Adipocyte (in vitro differentiated cells): ENCODE data around the gene PSMD1.
"Not testable (repeated sequence)": the region's sequence is repeated elsewhere in the genome, so short reads cannot be mapped to it uniquely, and the experiment has no call there.

Experiments
- DNase-seq: peaks from one replicate; pipeline ENCODE4 v3.0.0-alpha.2; 2015; ENCODE audit warnings: low read depth
- H3K27me3 ChIP-seq: replicated peaks from 2 replicates; pipeline ENCODE4 v1.7.0; 2013; ENCODE audit warnings: mild to moderate bottlenecking, low read length, moderate library complexity; ENCODE audit not compliant: control insufficient read depth, insufficient read depth
- H3K36me3 ChIP-seq: 2 replicates; pipeline ENCODE4 v1.7.0; 2013; ENCODE audit warnings: low read length, mild to moderate bottlenecking, moderate library complexity; ENCODE audit not compliant: control insufficient read depth, insufficient read depth, severe bottlenecking
- H3K4me1 ChIP-seq: 2 replicates; pipeline ENCODE4 v1.7.0; 2013; ENCODE audit warnings: mild to moderate bottlenecking, low read length, moderate library complexity; ENCODE audit not compliant: control insufficient read depth, insufficient read depth
- H3K4me3 ChIP-seq: 2 replicates; pipeline ENCODE4 v1.7.0; 2013; ENCODE audit warnings: mild to moderate bottlenecking, low read length, moderate library complexity
- H3K9ac ChIP-seq: 2 replicates; pipeline ENCODE4 v1.7.0; 2013; ENCODE audit warnings: mild to moderate bottlenecking, low read length, moderate library complexity
- H3K9me3 ChIP-seq: 2 replicates; pipeline ENCODE4 v1.7.0; 2013; ENCODE audit warnings: mild to moderate bottlenecking, low read length, moderate library complexity; ENCODE audit not compliant: control insufficient read depth

The PSMD1 gene

DNA sequence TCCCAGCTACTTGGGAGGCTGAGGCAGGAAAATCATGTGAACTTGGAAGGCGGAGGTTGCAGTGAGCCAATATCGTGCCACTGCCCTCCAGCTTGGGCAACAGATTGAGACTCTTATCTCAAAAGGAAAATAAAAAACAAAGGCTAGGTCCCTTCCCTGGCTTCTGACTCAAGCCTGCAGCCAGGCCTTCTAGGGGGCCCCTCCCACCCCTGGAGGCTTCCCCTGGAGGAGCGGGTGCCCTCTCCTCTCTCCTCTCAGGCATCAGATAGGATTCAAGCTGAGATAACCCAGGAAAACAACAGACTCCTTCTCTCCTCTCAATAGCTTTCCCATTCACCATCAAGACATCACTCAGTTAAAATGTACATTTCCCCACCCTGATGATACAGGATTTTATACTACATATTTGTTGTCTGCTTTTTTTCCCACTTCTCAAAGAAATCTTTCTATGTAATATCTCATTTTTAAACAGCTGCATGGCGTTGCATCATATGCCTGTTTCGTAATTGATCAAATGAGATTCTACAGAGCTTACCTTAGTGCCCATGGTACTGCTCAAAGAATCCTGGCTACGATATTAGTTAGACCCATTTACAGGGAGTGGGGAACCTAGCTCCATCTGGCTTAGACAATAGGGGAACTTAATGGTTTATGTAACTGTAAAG, 40.0 kb upstream of the PSMD1 start:
- H3K9ac ChIP-seq = no peak overlapping the region
- peak; percentile 54 for DNase-seq
- H3K4me1 ChIP-seq = no peaks in the 10 kb centered on the region
- H3K9me3 ChIP-seq = peaks cover 6% of the 10 kb centered on the region
- peaks cover 50% of the 10 kb centered on the region for H3K27me3 ChIP-seq
- no peaks in the 10 kb centered on the region for H3K36me3 ChIP-seq
- H3K4me3 ChIP-seq = no peak overlapping the region

DNA sequence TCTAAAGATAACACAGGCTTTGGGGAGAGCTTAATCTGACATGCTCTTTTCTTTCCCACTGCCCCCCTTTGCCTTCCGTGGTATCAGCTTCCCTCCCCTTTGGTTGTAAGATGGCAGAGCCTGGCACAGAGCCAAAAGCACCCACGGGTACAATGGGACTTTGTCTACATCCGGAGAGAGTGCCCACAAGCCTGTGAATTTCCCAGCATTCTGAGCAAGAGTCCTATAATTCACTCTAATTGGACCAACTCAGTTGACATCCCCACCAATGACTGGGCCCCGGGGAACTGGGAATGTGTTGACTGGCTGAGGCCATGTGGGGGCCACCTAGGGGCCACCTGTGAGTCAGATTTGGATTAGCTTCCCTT, 39.5 kb upstream of the PSMD1 start:
- H3K9me3 ChIP-seq = peaks cover 6% of the 10 kb centered on the region
- no peak for DNase-seq
- H3K36me3 ChIP-seq = no peaks in the 10 kb centered on the region
- no peak overlapping the region for H3K4me3 ChIP-seq
- H3K27me3 ChIP-seq = peaks cover 45% of the 10 kb centered on the region
- no peak overlapping the region for H3K9ac ChIP-seq
- H3K4me1 ChIP-seq = no peaks in the 10 kb centered on the region

DNA sequence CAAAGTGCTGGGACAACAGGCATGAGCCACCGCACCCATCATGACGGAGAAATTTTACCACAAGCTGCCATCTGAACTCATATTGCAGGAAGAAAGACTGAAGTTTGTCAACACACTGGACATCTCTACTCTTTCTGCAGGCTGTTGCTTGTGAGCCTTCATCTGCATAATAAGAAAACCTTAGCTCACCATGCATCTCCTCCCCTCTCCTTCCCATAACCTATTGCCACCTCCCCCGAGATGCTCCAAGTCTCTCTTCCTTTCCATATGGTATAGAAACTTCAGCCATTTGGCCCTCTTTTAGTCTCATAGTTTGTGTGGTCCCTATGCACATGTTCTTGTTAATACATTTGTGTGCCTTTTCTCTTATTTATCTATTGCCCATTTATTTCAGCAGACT, 38.5 kb upstream of the PSMD1 start:
- H3K27me3 ChIP-seq = peaks cover 36% of the 10 kb centered on the region
- no peak for DNase-seq
- H3K36me3 ChIP-seq = no peaks in the 10 kb centered on the region
- H3K4me3 ChIP-seq = no peak overlapping the region
- H3K9ac ChIP-seq = no peak overlapping the region
- no peaks in the 10 kb centered on the region for H3K4me1 ChIP-seq
- H3K9me3 ChIP-seq = peaks cover 6% of the 10 kb centered on the region

DNA sequence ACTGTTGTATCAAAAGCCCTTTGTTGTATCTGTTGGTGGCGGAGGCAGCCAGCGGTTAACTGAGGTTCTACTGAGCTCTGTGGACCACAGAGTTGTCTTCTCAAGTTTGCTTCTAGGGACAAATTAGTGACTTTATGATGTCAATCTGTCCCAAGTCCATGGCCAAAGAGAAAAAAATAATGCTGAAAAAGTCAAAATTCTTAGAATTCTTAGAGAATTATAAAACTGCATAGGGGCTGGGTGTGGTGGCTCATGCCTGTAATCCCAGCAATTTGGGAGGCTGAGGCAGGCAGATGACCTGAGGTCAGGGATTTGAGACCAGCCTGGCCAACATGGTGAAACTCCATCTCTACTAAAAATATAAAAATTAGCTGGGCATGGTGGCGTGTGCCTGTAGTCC, 31.6 kb upstream of the PSMD1 start:
- H3K9me3 ChIP-seq, DNase-seq, H3K4me3 ChIP-seq, H3K4me1 ChIP-seq, H3K36me3 ChIP-seq, H3K9ac ChIP-seq: not testable (repeated sequence)
- peaks cover 21% of the 10 kb centered on the region for H3K27me3 ChIP-seq

DNA sequence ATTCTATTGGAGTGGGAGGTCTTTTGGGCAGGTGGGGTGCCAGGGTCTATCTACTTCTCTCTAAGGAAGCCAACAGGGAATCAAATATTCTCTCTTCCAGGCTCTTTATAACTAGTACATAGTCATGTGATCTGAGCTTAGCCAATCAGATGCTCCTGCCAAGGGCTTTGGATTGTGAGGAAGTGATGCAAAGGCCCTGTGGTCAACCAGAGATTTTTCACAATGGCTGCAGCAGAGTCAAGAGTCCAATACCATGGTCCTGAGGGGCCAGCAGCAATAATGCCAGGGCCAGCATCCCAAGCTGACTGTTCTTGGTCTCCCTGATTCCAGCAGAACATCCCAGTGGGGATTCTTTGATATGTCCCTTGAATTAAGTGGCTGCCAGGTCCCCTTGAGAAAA, 27.8 kb upstream of the PSMD1 start:
- Histone ChIP-seq H3K36me3 (no peaks in the 10 kb centered on the region), H3K4me3 (no peak overlapping the region), H3K9me3 (peaks cover 11% of the 10 kb centered on the region), H3K27me3 (peaks cover 38% of the 10 kb centered on the region), H3K9ac (no peak overlapping the region), H3K4me1 (no peaks in the 10 kb centered on the region)
- DNase-seq = no peak

DNA sequence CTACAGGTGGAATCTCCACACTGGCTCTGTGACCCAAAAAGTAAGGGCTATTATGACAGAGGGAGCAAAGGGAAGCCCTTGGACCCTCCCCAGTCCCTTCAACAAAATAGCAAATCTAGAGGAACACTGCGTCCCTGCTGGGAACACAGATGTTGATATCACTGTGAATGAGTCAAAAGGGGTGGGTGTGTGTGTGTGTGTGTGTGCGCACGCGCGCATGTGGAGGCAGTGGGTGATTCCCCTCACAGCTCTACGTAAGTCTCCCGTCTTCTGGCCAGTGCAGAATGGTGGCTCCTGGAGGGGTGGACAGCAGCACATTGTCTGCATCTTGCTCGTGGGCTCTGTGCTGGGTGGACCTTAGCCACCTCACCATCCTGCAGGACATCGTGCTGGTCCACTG, 27.1 kb upstream of the PSMD1 start:
- no peak for DNase-seq
- no peaks in the 10 kb centered on the region for H3K36me3 ChIP-seq
- H3K9ac ChIP-seq = no peak overlapping the region
- no peak overlapping the region for H3K4me3 ChIP-seq
- H3K4me1 ChIP-seq = no peaks in the 10 kb centered on the region
- peaks cover 11% of the 10 kb centered on the region for H3K9me3 ChIP-seq
- peaks cover 40% of the 10 kb centered on the region for H3K27me3 ChIP-seq

DNA sequence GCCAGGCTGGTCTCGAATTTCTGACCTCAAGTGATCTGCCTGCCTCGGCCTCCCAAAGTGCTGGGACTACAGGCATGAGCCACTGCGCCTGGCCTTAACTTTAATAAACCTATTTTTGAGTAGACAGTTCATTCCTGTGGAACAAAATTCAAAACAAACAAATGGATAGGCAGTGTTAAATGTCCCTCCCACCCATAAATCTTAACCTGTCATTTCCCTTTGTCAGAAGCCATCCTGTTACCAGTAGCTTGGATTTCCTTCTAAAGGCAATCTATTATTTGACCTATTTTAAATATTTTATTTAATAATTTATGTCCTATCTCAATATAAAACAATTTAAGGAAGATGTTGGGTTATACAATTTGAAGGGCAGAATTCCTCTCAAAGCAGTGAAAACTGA, 25.9 kb upstream of the PSMD1 start:
- no peak for DNase-seq
- no peak overlapping the region for H3K9ac ChIP-seq
- no peaks in the 10 kb centered on the region for H3K4me1 ChIP-seq
- H3K27me3 ChIP-seq = peaks cover 47% of the 10 kb centered on the region
- H3K4me3 ChIP-seq = no peak overlapping the region
- no peaks in the 10 kb centered on the region for H3K36me3 ChIP-seq
- H3K9me3 ChIP-seq = peaks cover 11% of the 10 kb centered on the region

DNA sequence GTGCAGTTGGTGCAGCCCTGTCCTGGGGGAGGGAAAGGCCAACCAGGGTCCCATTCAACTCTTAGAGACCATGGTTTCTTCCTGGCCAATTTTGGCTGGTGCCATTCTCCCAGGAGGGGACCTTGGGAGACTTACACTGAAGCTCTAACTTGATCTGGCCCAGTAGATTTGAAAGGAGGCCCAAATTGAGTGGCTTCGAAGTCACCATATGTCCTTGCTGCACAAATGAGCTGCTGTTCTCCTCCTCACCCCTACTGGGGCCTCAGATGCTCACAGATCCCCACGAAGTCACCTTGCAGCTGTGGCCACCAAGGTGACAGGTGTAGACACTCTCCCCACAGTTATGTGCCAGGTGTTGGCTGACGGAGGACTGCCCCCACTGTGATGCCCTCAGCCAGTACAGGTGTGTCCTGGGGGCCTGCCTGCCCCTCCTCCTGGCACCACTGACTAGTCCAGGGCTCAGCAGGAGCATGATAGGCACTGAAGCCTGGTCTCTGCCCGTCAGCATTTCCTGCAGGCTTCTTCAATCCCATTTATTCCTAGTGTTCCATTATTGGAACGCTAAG, 24.0 kb upstream of the PSMD1 start:
- no peak for DNase-seq
- H3K9me3 ChIP-seq = peaks cover 11% of the 10 kb centered on the region
- H3K36me3 ChIP-seq = no peaks in the 10 kb centered on the region
- H3K9ac ChIP-seq = no peak overlapping the region
- H3K27me3 ChIP-seq = peaks cover 54% of the 10 kb centered on the region
- no peaks in the 10 kb centered on the region for H3K4me1 ChIP-seq
- H3K4me3 ChIP-seq = no peak overlapping the region

DNA sequence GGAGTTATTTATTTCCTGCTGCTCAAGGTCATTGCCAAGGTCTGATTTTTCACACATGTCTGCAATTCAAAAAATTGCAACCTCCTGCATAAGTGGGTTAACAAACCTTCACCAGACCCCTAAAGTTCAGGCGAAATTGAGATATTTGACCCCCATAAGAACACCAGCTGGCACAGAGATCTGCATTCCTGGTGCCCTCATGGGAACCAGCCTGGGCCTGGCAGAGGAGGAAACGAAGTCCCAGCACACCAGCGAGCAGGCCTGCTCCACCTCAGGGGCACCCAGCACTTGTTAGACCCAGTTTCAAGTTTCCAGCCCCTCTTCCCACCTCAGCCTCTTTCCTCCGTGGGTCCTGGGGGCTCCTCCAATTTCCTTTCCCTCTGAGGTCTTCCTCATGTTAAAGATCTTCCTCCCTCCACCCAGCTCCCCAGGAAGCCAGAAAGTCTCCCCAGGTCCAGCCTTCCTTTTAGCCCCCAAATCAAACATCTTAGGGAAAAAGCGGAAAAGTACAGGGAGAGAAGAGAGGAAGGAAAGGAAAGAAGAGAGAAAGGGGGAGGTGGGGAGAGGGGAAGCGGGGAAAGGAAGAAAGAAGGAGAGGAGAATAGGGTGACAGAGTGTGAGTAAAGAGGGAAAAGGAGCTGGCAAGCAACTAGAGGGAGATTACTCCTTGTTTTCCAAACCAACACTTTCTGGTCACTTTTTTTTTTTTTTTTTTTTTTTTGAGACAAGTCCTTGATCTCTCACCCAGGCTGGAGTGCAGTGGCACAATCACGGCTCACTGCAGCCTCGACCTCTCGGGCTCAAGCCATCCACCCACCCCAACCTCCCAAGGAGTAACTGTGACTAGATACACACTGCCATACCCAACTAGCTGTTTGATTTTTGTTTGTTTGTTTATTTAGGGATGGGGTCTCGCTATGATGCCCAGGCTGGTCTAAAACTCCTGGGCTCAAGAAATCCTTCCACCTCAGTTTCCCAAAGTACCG, 23.2 kb upstream of the PSMD1 start:
- H3K4me1 ChIP-seq = no peaks in the 10 kb centered on the region
- no peak overlapping the region for H3K4me3 ChIP-seq
- peaks cover 52% of the 10 kb centered on the region for H3K27me3 ChIP-seq
- H3K9me3 ChIP-seq = peaks cover 11% of the 10 kb centered on the region
- H3K9ac ChIP-seq = no peak overlapping the region
- DNase-seq = no peak
- H3K36me3 ChIP-seq = no peaks in the 10 kb centered on the region

DNA sequence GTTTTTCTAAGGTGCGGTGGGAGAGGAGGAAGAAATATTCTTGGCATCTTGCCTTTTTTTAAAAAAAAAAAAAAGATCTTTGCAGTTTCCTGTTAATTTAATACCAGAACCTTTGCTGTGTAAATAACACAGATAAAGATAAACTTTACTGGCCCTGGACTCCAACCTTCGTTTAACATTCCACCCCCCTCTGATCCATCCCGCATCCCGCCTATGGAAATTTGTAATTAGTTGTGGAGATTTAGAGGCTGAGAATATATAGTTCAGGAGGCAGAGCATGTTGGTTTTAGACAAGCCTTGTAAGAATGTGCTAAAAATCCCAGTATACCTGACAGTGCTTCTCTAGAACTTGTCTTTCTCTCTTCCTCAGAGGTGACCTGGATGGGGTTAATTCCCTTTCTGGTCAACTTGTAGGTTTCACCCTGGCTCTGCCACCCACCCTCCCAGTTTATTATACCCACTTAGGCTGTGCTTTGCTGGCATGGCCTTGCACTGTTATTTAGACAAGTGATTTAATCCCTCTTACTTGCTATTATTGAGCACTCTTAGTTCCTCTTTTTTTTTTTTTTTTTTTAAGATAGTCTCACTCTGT, 22.3 kb upstream of the PSMD1 start:
- Histone ChIP-seq H3K36me3 (no peaks in the 10 kb centered on the region), H3K9me3 (peaks cover 11% of the 10 kb centered on the region), H3K27me3 (peaks cover 57% of the 10 kb centered on the region), H3K9ac (no peak overlapping the region), H3K4me1 (no peaks in the 10 kb centered on the region), H3K4me3 (no peak overlapping the region)
- DNase-seq = no peak

DNA sequence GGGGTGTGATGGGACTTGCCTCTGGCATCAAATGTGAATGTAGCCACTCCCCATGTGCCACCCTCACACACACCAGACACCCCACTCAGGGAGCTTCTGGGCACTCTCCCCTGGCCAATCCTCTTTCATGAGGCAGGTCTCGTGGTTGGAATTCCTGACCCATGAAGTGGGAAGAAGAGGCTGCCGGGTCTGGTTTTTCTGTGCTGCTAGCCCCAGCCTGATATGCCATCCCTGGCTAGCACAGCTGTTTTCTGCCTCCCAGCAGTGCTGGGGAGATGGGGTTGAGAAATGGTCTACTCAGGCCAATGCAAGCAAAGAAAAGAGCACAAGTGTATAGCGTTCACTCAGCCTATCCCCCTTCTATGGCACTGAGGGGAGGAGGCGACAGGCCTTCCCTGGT, 20.5 kb upstream of the PSMD1 start:
- H3K9ac ChIP-seq = no peak overlapping the region
- peaks cover 71% of the 10 kb centered on the region for H3K27me3 ChIP-seq
- H3K9me3 ChIP-seq = peaks cover 5% of the 10 kb centered on the region
- peaks cover 5% of the 10 kb centered on the region for H3K4me1 ChIP-seq
- no peak overlapping the region for H3K4me3 ChIP-seq
- DNase-seq = no peak
- no peaks in the 10 kb centered on the region for H3K36me3 ChIP-seq
